Upper lobe of left lung (tissue), 6 donors: Measurements from ENCODE around the gene GPC5. TPM values are rescaled to one million over a fixed set of nuclear protein-coding genes. Genes with fewer than 3 reads are reported as not detected.

Experiments
- ATAC-seq, 2 donors: fragments of 200-7000 bp; cut with Tn5 transposase; one replicate each; pipeline ENCODE4 v1.9.1; 2022; ENCODE audit warnings: mild to moderate bottlenecking in 2 of 2, moderate library complexity in 2 of 2; ENCODE audit not compliant: low FRiP score in 2 of 2
- DNase-seq, 2 donors: peaks; one replicate each; pipeline ENCODE4 v3.0.0-alpha.2; 2019 to 2020
- H3K27ac ChIP-seq, 4 donors: fragments of 200-600 bp; sonication (generic); one replicate each; pipeline ENCODE4 v1.5.1; 2016 to 2019
- H3K27me3 ChIP-seq, 4 donors: fragments of 200-600 bp; sonication (generic); one replicate each; pipeline ENCODE4 v1.5.1; 2017 to 2019
- H3K36me3 ChIP-seq, 4 donors: fragments of 200-600 bp; sonication (generic); one replicate each; pipeline ENCODE4 v1.5.1; 2016 to 2019
- H3K4me1 ChIP-seq, 4 donors: fragments of 200-600 bp; sonication (generic); one replicate each; pipeline ENCODE4 v1.5.1; 2018 to 2019
- H3K4me3 ChIP-seq, 4 donors: fragments of 200-600 bp; sonication (generic); one replicate each; pipeline ENCODE4 v1.5.1; 2017 to 2019; ENCODE audit warnings: mild to moderate bottlenecking in 2 of 4, moderate library complexity in 1 of 4
- H3K9me3 ChIP-seq, 4 donors: fragments of 200-600 bp; sonication (generic); one replicate each; pipeline ENCODE4 v1.5.1; 2018 to 2019
- CTCF ChIP-seq, 6 experiments: fragments of 450-650 bp in 4 of 6; fragments of 200-600 bp in 2 of 6; sonication (generic) in 2 of 6; IDR thresholded peaks; one replicate each; pipeline ENCODE4 v1.5.1; 2016 to 2019; ENCODE audit warnings: antibody characterized with exemption in 6 of 6
- EP300 ChIP-seq, 4 donors: sonication (generic); formaldehyde crosslinking; IDR thresholded peaks; one replicate each; pipeline ENCODE4 v1.5.1; 2017; ENCODE audit warnings: antibody characterized with exemption in 4 of 4, control low read depth in 2 of 4
- POLR2A ChIP-seq, 4 donors: fragments of 450-650 bp; IDR thresholded peaks; one replicate each; pipeline ENCODE4 v1.5.1; 2016 to 2017; ENCODE audit warnings: antibody characterized with exemption in 4 of 4, mild to moderate bottlenecking in 2 of 4
- POLR2AphosphoS5 ChIP-seq, 2 donors: sonication (generic); formaldehyde crosslinking; IDR thresholded peaks; one replicate each; pipeline ENCODE4 v1.5.1; 2017; ENCODE audit warnings: antibody characterized with exemption in 2 of 2
- WGBS, 2 donors: methylation state at CpG; one replicate each; pipeline ENCODE4 v1.1.5; 2017 to 2018; 5-methylcytosine and 5-hydroxymethylcytosine counted together
- total RNA-seq, 6 donors: library from RNA; depleted of rRNA in 4 of 6; stranded (reverse); fragments of >200 nt in 4 of 6; gene quantifications; one replicate each; pipeline versions ENCODE4 v1.1.0 to v1.2.1, GENCODE V29; 2016 to 2021
- donor health status: DM: no; HTN: no; CAD: no; lungs with moderate emphysema.
- donor health status: DM: no; HTN: yes; CAD: no; lungs with severe emphysema.

Gene GPC5
- total RNA-seq, 6 donors from 2014 or later: 7.6 to 51.4 (median 12.8) TPM

DNA sequence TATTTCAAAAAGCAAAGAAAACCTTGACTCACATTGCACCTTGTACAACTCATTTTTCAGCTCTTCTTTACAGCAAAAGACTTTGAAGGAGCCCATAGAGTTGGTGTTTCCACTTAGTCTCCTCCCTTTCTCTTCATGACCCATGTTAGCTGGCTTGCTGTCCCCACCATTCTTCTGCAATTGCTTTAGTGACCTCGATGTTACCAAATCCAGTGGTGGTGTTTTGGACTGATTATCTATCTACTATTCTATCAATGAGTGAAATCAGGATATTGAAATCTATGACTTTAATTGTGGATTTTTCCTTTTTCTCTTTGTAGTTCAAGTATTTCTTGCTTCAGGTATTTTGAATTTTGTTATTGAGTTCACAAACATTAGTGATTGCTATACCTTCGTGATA is 197.3 kb downstream of the GPC5 start:
- WGBS, 2 donors: 79 to 80% methylated on average over 2 of the region's 2 CpGs
- DNase-seq: no peak

GRCh38 chr13:91596842-91597241 is 198.4 kb downstream of the GPC5 start:
- WGBS, 2 donors: 83 to 94% methylated on average over 2 of the region's 2 CpGs

More for the DNA sequence above, 197.3 kb downstream of the GPC5 start:
- Histone ChIP-seq H3K27me3 (no peaks in the 10 kb centered on the region), H3K4me3 (no peak overlapping the region), H3K27ac (no peak overlapping the region), H3K4me1 (no peaks in the 10 kb centered on the region), H3K36me3 (no peaks in the 10 kb centered on the region), H3K9me3 (no peaks in the 10 kb centered on the region)
- TF ChIP-seq POLR2AphosphoS5 (IDR thresholded peaks at IDR 0.05) (no peak), EP300 (IDR thresholded peaks at IDR 0.05) (no peak), CTCF (IDR thresholded peaks at IDR 0.05) (no peak), POLR2A (IDR thresholded peaks at IDR 0.05) (no peak)
- ATAC-seq: no peak

GRCh38 chr13:91598655-91599054 is 200.2 kb downstream of the GPC5 start:
- Histone ChIP-seq H3K27ac (no peak overlapping the region), H3K27me3 (no peaks in the 10 kb centered on the region), H3K9me3 (no peaks in the 10 kb centered on the region), H3K4me3 (no peak overlapping the region), H3K36me3 (no peaks in the 10 kb centered on the region), H3K4me1 (no peaks in the 10 kb centered on the region)
- ATAC-seq (no peak), DNase-seq (no peak)
- TF ChIP-seq POLR2A (IDR thresholded peaks at IDR 0.05) (no peak), CTCF (IDR thresholded peaks at IDR 0.05) (no peak), EP300 (IDR thresholded peaks at IDR 0.05) (no peak), POLR2AphosphoS5 (IDR thresholded peaks at IDR 0.05) (no peak)

More at GRCh38 chr13:91596842-91597241, 198.4 kb downstream of the GPC5 start:
- no peaks in the 10 kb centered on the region for H3K4me1 ChIP-seq
- no peak for ATAC-seq
- no peaks in the 10 kb centered on the region for H3K9me3 ChIP-seq
- no peak for DNase-seq
- H3K36me3 ChIP-seq: no peaks in the 10 kb centered on the region
- TF ChIP-seq CTCF (IDR thresholded peaks at IDR 0.05): no peak
- no peak for TF ChIP-seq POLR2A (IDR thresholded peaks at IDR 0.05)
- no peak for TF ChIP-seq POLR2AphosphoS5 (IDR thresholded peaks at IDR 0.05)
- no peak for TF ChIP-seq EP300 (IDR thresholded peaks at IDR 0.05)
- no peaks in the 10 kb centered on the region for H3K27me3 ChIP-seq
- no peak overlapping the region for H3K4me3 ChIP-seq
- no peak overlapping the region for H3K27ac ChIP-seq

DNA sequence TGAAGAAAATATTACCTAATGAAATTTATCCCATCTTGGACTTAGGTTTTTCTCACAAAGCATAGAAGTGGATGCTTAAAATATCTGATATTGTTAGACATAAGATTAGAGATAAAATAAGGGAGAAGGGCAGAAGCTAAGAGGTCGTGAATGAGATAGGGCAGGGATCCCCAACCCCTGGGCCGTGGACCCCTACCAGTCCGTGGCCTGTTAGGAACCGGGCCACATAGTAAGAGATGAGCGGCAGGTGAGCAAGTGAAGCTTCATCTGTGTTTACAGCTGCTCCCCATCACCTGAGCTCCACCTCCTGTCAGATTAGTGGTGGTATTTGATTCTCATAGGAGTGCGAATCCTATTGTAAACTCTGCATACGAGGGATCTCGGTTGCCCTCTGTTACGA is 202.9 kb downstream of the GPC5 start:
- ATAC-seq (no peak), DNase-seq (no peak)
- TF ChIP-seq EP300 (IDR thresholded peaks at IDR 0.05) (no peak), POLR2AphosphoS5 (IDR thresholded peaks at IDR 0.05) (no peak), POLR2A (IDR thresholded peaks at IDR 0.05) (no peak), CTCF (IDR thresholded peaks at IDR 0.05) (no peak)
- Histone ChIP-seq H3K9me3 (no peaks in the 10 kb centered on the region), H3K27ac (no peak overlapping the region), H3K27me3 (no peaks in the 10 kb centered on the region), H3K36me3 (no peaks in the 10 kb centered on the region), H3K4me3 (no peak overlapping the region), H3K4me1 (no peaks in the 10 kb centered on the region)
- WGBS, 2 donors: 87 to 89% methylated on average over 9 of the region's 9 CpGs

DNA sequence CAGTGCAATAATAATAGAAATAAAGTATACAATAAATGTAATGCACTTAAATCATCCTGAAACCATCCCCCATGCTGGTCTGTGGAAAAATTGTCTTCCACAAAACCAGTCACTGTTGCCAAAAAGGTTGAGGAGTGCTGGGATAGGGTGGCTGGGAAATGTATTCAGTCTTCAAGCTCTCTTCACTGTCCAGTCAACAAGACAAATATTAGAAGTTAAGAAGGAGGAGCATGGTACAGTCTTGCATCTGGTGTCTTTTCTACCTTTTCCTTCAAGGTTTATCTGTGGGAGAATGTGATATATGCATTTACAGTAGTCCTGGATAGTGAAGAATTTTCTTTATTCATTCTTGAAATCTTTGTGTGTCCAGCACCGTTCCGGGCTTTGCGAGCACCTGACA is 203.4 kb downstream of the GPC5 start:
- Histone ChIP-seq H3K27ac (no peak overlapping the region), H3K4me3 (no peak overlapping the region), H3K4me1 (no peaks in the 10 kb centered on the region), H3K27me3 (no peaks in the 10 kb centered on the region), H3K36me3 (no peaks in the 10 kb centered on the region), H3K9me3 (no peaks in the 10 kb centered on the region)
- ATAC-seq (no peak), DNase-seq (no peak)
- TF ChIP-seq EP300 (IDR thresholded peaks at IDR 0.05): no peak
- no peak for TF ChIP-seq CTCF (IDR thresholded peaks at IDR 0.05)
- no peak for TF ChIP-seq POLR2AphosphoS5 (IDR thresholded peaks at IDR 0.05)
- no peak for TF ChIP-seq POLR2A (IDR thresholded peaks at IDR 0.05)
- 86 to 93% methylated on average over 3 of the region's 3 CpGs for WGBS, 2 donors
